ENCODE measurements around the gene DSE. TPM values are rescaled to one million over a fixed set of nuclear protein-coding genes. Genes with fewer than 3 reads are reported as not detected.

DSE gene
- polyA plus RNA-seq, 3 donors = 14.6 to 36.5 (median 28.4) TPM

DNA sequence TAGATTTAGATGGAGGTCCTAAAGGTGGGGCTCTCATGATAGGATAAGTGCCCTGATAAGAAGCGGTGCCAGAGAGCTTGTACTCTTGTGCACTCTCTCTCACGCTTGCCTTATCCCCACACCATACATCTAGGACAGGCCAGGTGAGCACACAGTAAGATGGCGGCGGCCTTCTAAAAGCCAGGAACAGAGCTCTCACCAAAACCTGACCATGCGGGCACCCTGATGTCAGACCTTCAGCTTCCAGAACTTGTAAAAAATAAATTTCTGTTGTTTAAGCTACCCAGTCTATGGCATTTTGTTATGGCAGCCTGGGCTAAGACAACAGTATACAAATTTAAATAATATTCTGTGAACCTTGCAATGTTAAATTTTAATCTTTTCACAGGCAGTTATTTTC, 49.6 kb downstream of the DSE start:
- Histone ChIP-seq H3K27ac (ENCODE audit: low read depth in 1 of 2, low read length in 2 of 2) (no peak overlapping the region), H3K79me2 (ENCODE audit: insufficient read depth, low read length) (peaks cover 22% of the 10 kb centered on the region), H4K20me1 (ENCODE audit: insufficient read depth, low read length) (peaks cover 58% of the 10 kb centered on the region), H3K36me3 (replicated peaks in 1 of 2; ENCODE audit: control insufficient read depth in 1 of 2, insufficient read depth in 2 of 2, low read length in 2 of 2) (no peaks in the 10 kb centered on the region), H3K4me1 (ENCODE audit: control insufficient read depth in 1 of 2, insufficient read depth in 2 of 2, low read length in 2 of 2) (peaks cover 0 to 3% of the 10 kb centered on the region in 2 donors), H3K4me3 (replicated peaks in 1 of 3; ENCODE audit: low read depth in 2 of 3, low read length in 3 of 3) (no peak overlapping the region), H3K4me2 (replicated peaks; ENCODE audit: extremely low read depth, low read length, poor library complexity, severe bottlenecking) (no peak overlapping the region), H3K27me3 (ENCODE audit: control insufficient read depth in 2 of 2, insufficient read depth in 2 of 2, low read length in 2 of 2) (no peaks in the 10 kb centered on the region), H3K9me3 (replicated peaks in 1 of 2; ENCODE audit: control insufficient read depth in 1 of 2, insufficient read depth in 1 of 2, low read length in 2 of 2) (no peaks in the 10 kb centered on the region), H3K9ac (ENCODE audit: insufficient read depth, low read length, poor library complexity, severe bottlenecking) (no peak overlapping the region), H2AFZ (ENCODE audit: insufficient read depth, low read depth, low read length, poor library complexity, severe bottlenecking) (no peak overlapping the region)
- no peak for DNase-seq
- Mint-ChIP-seq H3K27me3 (ENCODE audit: low read depth in 3 of 3) (peaks cover 0 to 2% (median 0%) of the 10 kb centered on the region in 3 donors), H3K4me1 (peaks cover 5% of the 10 kb centered on the region), H3K9me3 (peaks cover 0 to 1% (median 0%) of the 10 kb centered on the region in 7 donors), H3K36me3 (peaks cover 10 to 19% of the 10 kb centered on the region in 2 donors), H3K27ac (no peak overlapping the region), H3K4me3 (no peak overlapping the region)
- intact Hi-C loops (cut with micrococcal nuclease) = no loop called here
- TF ChIP-seq, protein P1, sequence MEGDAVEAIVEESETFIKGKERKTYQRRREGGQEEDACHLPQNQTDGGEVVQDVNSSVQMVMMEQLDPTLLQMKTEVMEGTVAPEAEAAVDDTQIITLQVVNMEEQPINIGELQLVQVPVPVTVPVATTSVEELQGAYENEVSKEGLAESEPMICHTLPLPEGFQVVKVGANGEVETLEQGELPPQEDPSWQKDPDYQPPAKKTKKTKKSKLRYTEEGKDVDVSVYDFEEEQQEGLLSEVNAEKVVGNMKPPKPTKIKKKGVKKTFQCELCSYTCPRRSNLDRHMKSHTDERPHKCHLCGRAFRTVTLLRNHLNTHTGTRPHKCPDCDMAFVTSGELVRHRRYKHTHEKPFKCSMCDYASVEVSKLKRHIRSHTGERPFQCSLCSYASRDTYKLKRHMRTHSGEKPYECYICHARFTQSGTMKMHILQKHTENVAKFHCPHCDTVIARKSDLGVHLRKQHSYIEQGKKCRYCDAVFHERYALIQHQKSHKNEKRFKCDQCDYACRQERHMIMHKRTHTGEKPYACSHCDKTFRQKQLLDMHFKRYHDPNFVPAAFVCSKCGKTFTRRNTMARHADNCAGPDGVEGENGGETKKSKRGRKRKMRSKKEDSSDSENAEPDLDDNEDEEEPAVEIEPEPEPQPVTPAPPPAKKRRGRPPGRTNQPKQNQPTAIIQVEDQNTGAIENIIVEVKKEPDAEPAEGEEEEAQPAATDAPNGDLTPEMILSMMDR (IDR thresholded peaks at IDR 0.05) = no peak
- 100% methylated on average over 2 of the region's 5 CpGs for WGBS (ENCODE audit: insufficient coverage)

DNA sequence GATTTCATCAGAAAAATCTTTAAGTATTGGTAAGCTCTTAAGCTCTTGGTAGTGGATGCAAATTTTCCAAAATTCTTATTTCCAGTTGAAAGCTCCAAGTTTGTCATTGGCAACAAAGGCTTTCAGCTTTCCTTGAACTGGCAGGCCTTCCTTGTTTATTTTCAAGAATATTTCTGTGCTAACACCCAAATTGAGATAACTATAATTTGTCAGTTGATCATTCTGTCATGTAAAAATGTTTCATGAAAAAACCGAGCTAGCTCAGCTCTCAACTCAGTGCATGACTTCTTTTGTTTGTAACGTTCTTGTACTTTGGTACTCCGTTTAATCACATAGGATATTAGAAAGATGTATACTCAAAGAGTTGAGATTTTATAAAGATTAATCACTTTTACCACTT, 51.5 kb downstream of the DSE start:
- Histone ChIP-seq H3K4me1 (ENCODE audit: control insufficient read depth in 1 of 2, insufficient read depth in 2 of 2, low read length in 2 of 2) (peaks cover 0 to 3% of the 10 kb centered on the region in 2 donors), H3K27me3 (ENCODE audit: control insufficient read depth in 2 of 2, insufficient read depth in 2 of 2, low read length in 2 of 2) (no peaks in the 10 kb centered on the region), H3K4me3 (replicated peaks in 1 of 3; ENCODE audit: low read depth in 2 of 3, low read length in 3 of 3) (no peak overlapping the region), H2AFZ (ENCODE audit: insufficient read depth, low read depth, low read length, poor library complexity, severe bottlenecking) (no peak overlapping the region), H3K4me2 (replicated peaks; ENCODE audit: extremely low read depth, low read length, poor library complexity, severe bottlenecking) (no peak overlapping the region), H3K9ac (ENCODE audit: insufficient read depth, low read length, poor library complexity, severe bottlenecking) (no peak overlapping the region), H3K79me2 (ENCODE audit: insufficient read depth, low read length) (peaks cover 14% of the 10 kb centered on the region), H3K27ac (ENCODE audit: low read depth in 1 of 2, low read length in 2 of 2) (no peak overlapping the region), H3K36me3 (replicated peaks in 1 of 2; ENCODE audit: control insufficient read depth in 1 of 2, insufficient read depth in 2 of 2, low read length in 2 of 2) (peaks cover 8 to 9% of the 10 kb centered on the region in 2 donors), H4K20me1 (ENCODE audit: insufficient read depth, low read length) (peaks cover 44% of the 10 kb centered on the region), H3K9me3 (replicated peaks in 1 of 2; ENCODE audit: control insufficient read depth in 1 of 2, insufficient read depth in 1 of 2, low read length in 2 of 2) (no peaks in the 10 kb centered on the region)
- intact Hi-C loops (cut with micrococcal nuclease) = no loop called here
- H3K27me3 Mint-ChIP-seq (ENCODE audit: low read depth in 3 of 3) = peaks cover 0 to 2% (median 0%) of the 10 kb centered on the region in 3 donors
- peaks cover 0 to 1% (median 0%) of the 10 kb centered on the region in 7 donors for H3K9me3 Mint-ChIP-seq
- H3K4me3 Mint-ChIP-seq = no peak overlapping the region
- no peak for DNase-seq
- TF ChIP-seq, protein P1 (IDR thresholded peaks at IDR 0.05) = no peak
- H3K27ac Mint-ChIP-seq = no peak overlapping the region
- peaks cover 21 to 30% of the 10 kb centered on the region in 2 donors for H3K36me3 Mint-ChIP-seq
- no CpG with 5 or more reads among the region's 3 CpGs for WGBS (ENCODE audit: insufficient coverage)
- peaks cover 5% of the 10 kb centered on the region for H3K4me1 Mint-ChIP-seq
